ENCODE data around the gene SMG7.

DNA sequence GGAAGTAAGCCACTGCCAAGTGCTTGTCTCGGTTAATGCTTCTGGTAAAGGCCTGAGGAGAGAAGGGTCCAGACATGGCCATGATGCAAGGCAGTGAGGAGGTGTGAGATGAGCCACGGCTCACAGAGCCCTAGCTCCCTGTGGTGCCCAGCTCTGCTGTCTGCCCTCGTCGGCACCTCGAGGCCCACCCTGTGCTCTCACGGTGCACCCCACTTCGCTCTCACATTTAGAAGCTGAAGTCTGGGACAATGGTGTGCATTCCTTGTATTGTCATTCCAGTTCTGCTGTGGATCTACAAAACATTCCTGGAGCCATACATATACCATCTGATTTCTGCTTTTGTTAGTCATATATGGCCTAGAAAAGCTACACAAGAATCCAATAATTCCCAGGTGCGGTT, 114.6 kb downstream of the SMG7 start:
- TF ChIP-seq SP2 (tag by site-specific recombination; IDR thresholded peaks at IDR 0.05) = no peak
- TF ChIP-seq ZNF23 (tag by site-specific recombination; IDR thresholded peaks at IDR 0.05; ENCODE audit: borderline replicate concordance) = no peak

Data from HEK293 (cell line).